ENCODE measurements around the gene CCM2.
"Not testable (repeated sequence)": the region's sequence is repeated elsewhere in the genome, so short reads cannot be mapped to it uniquely, and the experiment has no call there.

The CCM2 gene

DNA sequence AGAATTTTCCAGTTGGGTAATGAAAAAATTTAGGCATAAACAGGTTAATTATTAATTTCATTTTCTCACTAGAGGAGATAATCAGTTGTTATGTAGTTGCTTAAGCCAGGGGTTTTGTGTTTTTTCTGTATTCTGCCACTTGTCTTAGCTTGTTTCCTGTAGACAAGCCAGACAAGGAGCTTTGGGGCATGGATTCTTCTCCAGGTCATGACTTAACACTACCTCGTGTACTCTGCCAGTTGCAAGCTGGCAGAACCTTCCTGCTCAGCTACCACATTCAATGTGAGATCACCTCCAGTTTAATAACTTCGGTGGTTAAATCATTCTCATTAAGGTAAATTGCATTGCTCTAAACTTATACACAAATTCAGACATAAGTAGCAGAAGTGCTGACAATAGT lies 1.8 kb downstream of the CCM2 start:
- no peak for DNase-seq

DNA sequence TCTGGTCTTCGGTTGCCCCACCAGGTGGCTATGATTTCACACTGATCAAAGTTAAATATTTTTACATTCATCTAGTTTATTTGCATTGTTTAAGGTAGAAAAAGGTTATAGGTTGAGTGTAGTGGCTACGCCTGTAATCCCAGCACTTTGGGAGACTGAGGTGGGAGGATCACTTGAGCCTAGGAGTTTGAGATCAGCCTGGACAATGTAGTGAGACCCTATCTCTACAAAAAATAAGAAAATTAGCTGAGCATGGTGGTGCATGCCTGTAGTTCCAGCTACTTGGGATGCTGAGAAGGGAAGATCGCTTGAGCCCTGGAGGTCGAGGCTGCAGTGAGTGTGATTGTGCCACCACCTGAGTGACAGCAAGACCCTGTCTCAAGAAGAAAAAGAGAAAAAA lies 3.8 kb downstream of the CCM2 start:
- DNase-seq, result no peak

DNA sequence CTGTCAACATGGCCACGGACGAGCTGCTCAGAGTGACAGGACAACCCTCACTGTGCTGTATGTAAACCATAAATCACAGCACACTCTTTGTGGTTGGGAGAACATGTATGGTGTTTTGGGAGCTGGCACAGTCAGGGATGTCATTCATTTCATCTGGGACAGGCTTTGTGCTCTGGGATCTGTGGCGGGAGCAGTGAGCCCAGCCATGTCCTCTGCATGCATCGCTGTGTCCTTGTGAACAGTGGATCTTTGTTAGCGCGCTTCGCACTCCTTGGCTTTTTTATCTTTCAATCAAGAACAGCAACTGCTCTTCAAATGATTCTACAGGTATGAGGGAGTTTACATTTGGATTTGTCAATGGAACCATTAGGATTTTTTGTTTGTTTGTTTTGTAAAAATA lies 7.1 kb downstream of the CCM2 start:
- DNase-seq, result no peak

DNA sequence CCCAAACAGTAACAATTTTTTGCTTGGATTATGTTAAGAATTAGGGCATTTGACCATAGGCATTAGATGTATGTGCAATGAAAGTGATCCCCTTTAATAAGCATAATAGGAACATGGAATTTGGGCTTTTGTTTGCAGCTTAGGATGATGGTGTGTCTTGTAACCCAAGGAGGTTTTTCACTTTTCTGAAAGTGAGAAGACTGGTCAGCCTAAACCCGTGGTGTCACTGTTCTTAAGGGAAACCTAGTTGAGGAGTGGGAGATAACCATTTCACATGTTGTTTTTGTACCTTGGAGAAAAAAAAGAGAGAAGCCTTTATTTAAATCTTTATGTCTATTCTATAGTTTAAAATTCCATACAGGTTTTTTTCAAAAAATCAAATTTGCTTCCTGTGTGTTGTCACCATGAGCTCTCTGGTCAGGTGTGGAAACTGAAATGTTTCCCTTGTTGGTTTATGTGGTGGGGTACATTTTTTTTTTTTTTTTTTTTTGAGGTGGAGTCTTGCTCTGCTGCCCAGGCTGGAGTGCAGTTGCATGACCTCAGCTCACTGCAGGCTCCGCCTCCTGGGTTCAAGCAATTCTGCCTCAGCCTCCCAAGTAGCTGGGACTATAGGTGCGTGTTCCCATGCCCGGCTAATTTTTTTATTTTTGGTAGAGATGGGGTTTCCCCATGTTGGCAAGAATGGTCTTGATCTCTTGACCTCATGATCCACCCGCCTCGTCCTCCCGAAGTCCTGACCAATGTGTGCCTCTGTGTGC lies 7.7 kb downstream of the CCM2 start:
- DNase-seq, result no peak

DNA sequence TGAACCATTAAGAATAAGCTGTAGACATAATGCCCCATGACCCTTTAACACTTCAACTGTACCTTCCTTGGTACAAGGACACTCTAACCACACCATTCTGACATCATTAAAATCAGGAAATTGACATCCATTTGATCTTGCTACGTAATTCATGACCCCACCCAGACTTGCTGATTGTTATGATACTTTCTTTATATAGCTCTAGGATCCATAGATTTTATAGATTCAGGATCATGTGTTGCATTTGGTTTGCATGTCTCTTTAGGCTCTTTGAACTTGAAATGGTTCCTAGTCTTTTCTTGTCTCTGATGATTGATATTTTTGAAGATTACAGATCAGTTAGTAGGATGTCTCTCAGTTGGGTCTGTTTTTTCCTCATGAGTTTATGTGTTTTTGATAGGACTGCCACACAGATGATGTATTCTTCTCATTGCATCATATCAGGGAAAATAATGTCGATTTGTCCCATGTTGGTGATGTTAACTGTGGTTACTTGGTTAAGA lies 13.5 kb downstream of the CCM2 start:
- peak in 3 of 6 experiments; percentile 48 to 60 (median 57) for DNase-seq

DNA sequence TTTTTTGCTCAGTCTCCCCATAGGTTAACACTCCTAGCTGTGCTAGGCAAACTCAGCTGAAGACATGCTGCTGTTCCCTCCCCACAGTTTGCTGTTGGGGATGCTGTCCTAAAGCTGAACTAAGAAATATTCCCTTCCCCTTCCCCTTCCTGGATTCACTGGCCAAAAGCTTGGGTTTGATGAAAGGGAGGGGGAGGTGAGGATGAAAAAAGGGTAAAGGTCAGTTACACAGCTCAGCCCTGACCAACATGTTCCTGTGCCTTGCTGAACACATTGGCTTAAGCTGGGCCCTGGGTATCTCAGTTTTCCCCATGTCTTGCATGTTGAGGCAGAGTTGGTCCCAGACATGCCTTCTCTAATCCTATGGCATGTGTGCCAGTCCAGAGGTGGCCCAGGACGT lies 15.3 kb downstream of the CCM2 start:
- DNase-seq, result no peak

DNA sequence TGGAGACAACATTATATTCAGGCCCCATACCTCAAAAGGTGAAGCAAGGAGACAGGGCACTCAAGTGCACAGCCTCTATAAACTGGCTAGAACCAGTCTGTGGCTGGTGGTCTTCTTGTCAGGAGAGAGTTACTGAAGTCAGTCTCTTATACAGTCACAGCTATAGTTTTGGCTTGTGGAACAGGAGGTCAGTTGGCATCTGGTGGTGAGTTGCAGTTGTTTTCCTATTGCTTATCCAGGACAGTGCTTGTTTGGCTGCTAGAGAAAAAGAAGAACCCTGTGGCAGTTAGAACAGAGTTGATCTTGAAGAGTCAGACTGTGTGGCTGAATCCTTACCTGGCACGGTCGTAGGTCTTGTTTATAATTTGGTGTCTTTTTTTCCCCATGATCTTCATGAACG lies 17.3 kb downstream of the CCM2 start:
- no peak for DNase-seq

DNA sequence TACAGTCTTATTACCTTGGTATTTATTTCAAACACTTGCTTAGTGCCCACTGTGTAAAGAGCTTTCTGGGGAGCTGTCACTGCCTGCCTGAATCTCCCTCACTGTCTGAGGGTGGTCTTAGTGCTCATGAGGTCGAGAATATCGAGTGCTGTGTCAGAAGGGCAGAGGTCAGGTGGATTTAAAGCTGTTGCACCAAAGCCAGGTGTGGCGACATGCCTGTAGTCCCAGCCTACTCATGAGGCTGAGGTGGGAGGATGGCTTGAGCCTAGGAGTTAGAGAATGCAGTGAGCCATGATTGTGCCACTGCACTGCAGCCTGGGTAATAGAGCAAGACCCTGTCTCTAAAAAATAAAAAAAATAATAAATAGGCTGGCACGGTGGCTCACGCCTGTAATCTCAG lies 20.9 kb downstream of the CCM2 start:
- no peak for DNase-seq

DNA sequence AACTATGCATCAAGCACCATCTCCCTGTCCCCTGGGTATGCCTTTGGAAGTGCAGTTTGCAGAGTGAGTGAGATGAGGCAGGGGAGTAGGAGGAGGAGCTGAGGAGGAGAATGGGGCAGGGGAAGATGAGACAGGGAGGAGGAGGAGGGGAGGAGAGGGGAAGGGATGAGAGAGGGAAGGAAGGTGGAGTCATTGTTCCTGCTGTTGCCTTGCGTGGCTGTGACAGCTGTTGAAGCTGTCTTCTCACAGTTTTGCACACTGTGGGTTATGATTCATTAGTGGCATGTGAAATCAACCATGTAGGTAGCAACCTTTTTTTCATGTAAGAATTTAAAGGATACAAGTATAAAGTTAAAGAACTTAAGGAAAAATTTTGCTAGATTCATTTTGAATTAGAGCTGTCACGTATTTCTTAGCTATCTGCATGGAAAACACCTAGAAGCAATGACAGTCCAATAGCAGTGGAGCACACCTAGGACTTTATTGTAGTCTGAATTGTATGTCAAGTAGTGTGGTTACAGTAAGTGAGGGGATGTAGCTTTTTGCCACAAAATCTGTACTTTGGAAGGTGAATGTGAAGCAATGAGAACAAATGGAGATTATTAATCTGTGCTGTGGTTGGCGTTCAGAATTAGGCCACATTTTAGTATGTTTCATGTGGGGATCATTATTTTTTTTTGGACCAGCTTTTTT lies 21.7 kb downstream of the CCM2 start:
- no peak for DNase-seq

DNA sequence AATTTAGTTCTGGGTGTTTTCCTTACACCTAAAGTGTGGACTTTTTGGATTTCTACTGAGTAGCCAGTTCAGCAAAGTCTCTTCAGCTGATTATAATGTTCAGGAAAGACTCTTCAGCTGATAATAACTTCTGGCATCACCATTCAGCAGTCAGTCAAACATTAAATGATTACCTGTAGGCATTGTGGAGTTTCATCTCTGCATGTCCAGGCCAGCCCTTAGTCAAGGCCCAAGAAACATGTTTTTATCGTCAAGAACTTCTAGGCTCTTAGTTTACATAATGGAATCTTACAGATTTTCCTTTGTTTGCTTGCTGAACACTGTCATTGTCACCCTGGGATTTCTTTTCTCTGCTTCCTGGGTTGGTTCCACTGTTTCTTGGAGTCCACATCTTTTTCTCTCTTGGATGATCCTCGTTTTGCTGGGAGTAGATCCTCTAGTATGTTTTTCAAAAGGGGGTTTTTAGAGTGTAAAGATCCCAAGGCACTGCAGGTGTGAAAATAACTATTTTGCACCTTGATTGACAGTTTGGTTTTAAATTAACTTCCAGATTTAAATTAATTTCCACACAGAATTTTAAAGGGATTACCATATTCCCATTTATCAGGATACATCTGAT lies 24.2 kb downstream of the CCM2 start:
- DNase-seq, result no peak

DNA sequence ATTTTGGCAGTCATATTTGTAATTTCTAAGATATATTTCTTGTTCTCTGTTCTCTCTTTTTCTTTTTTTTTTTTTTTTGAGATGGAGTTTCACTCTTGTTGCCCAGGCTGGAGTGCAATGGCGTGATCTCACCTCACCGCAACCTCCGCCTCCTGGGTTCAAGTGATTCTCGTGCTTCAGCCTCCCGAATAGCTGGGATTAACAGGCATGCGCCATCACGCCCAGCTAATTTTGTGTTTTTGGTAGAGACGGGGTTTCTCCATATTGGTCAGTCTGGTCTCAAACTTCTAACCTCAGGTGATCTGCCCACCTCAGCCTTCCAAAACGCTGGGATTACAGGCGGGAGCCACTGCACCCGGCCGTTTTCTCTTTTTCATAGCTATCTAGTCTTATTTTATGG lies 25.5 kb downstream of the CCM2 start:
- DNase-seq, result not testable (repeated sequence)

DNA sequence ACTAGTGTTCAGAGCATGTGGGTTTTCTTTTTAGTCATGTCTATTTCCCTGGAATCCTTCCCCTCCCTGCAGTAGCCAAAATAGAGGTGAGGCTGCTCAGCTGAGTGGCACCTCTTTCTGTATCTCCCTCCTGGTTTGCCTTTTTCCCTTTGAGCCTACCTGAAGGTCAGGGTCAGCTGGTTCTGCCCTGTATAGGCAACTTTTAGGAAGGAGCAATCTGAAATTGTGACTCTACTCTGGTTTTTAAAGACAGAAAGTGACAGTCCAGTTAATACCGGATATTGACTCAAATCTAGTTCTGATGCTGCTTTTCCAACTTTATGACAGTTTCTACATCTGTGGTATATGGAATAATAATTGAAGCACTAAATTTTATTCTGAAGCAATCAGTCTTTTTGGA lies 26.0 kb downstream of the CCM2 start:
- DNase-seq, result no peak

DNA sequence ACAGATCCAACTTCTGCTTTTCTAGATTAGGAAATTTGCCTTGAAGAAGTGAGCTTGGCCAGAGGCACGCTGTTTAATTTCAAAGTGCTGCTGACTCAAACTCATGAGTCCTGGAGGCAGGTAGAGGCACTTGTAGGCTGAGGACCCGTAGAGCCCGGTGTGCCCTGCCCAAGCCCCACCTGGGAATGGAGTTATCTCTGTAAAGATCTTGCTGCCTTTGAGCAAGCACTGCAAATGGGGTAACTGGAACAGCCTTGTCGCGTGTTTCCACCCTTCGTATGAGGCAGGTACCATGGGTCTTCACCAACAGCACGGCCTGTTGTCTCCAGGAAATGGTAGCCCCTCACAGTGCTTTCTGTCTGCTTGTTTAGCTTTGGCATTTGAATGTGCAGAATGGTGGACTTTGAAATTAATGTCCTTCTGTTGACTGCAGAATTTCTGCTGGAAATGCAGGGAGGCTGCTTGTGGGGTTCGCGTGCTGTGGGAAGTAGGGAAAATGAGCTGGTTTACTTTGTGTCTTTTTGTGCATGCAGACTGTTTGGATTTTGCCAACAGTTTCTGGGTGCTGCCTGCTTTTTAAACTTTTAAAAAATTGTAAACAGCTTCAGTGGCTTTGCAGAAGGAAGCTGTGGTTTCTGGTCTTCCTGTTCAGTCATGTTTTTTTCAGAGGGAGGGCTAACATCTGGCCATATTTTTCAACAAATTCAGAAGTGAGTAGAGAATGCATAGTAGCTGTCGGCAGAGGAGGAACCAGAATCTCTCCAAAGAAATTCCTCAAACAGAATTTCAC lies 27.2 kb downstream of the CCM2 start:
- peak; percentile 14 to 70 (median 42) for DNase-seq

DNA sequence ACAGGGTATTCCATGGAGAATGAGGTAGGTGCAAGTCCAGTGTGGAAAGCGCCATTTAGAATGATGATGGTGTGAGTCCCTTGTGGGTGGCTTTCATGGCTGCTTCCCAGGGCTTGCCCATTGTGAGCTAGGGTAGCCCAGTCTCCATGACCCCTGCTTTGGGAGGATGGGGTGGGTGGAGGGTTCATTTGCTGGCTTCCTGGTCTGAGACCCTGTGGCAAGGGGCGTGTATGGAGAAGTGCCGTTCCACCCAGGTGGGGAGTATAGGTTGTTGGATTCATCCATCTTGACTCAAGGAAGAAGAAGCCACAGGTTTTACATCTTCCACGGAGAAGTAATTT lies 27.7 kb downstream of the CCM2 start:
- no peak for DNase-seq

DNA sequence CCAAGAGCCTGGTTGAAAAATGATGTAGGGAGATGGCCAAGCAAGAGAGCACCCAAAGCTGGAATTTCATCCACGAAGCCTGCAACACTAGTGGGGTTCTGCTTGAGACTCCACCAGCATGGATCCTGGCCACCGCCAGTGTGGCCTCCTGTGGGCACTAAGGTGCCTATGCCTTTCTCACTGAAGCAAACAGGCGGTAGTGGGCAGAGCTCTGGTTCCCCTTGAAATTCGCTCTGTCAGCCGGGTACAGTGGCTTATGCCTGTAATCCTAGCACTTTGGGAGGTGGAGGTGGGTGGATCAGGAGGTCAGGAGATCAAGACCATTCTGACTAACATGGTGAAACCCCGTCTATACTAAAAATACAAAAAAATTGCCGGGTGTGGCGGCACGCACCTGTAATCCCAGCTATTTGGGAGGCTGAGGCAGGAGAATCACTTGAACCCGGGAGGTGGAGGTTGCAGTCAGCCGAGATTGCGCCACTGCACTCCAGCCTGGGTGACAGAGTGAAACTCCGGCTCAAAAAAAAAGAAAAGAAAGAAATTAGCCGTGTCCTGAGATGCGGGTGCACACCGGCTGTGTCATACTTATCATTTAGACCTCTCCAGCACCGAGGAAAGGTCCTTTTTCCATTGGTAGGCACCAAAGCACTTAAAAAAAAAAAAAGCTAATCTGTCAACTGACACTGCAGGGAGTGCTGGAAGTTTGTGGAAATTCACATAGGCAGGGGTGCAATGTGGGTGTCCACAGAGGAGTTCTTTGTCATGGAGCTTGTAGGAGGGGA lies 28.3 kb downstream of the CCM2 start:
- peak in 1 of 6 experiments; percentile 19 for DNase-seq

DNA sequence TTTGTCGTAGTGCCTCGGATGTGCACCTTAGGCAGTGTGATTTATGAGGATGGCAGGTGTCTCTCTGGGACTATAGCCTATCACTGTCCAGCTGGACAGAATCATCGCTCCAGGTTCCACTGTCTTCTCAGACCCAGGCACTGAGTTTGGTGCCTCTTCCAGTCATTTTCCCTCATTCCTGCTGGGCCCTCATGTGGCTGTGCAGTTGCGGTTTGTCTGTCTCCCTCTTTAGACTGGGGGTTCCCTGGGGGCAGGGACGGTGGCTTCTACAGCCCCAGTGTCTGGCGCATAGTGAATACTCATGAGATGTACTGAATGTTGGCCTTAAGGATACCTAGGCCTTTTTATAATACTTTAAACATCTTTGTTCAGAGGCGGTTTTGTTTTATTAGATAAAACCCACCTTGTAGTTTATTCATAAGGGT lies 28.9 kb downstream of the CCM2 start:
- DNase-seq, result no peak

DNA sequence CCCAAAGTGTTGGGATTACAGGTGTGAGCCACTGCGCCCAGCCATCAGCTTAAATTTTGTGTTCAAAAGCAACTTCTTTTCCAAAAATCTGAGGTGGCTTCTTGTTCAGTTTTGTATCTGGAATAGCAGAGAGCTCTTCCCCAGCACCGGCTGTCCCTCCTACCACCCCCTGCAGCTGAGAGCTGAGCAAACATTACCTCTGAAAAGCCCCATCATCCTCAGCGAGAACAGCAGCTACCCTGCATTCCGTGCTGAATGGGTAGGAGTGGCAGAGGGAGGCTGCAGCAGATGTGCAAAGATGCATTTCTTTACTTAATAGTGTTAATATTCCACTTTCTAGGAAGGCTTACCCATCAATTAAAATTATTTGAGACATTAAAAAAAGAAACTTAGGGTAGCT lies 31.8 kb downstream of the CCM2 start:
- DNase-seq, result no peak

DNA sequence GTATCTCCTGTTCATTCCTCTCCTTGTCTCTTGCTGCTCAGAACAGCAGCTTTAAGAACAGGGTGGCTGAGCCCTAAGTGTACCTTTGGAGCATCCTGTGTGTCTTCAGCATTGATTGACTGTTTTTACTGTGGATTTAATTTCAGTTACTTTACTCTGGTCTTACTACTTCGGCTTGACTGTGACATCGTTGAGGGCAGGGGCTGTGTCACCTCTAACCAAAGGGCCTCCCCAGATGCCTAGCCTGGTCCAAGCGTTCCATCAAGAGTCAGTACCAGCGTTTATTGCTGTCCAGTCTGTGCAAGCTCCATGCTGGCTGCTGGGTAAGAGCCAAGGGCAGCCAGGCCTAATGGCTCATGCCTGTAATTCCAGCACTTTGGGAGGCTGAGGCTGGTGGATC lies 32.4 kb downstream of the CCM2 start:
- DNase-seq, result no peak

DNA sequence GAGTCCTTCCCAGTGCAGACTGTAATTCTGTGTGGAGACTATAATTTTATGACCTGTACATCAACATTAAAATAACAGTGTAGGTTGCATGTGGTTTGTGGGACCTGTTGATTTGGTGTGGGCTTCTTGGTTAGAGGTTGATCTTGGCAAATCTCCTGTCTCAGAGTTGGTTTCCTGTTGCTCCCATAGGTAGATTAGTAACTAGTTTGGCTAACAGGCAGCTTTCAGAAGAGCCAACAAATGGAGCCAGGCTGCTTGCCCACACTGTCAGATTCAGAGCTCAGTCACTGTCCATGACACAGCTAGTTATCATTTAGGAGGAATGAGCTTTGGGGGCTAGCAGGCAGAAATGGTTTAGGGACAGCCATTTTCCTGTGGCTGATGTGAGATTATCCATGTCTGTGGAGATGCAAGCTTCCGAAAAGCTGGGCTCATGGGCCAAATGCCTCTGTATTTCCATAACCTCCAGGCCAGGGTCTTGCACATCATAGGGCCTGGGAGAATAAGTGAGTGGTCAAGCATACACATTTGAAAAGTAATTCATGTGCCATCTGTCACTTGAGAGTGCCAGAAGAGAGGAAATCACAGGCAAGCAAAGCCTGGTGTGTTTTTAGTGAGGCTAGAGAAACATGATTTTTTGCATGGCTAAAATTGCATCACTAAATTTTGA lies 33.4 kb downstream of the CCM2 start:
- no peak for DNase-seq

DNA sequence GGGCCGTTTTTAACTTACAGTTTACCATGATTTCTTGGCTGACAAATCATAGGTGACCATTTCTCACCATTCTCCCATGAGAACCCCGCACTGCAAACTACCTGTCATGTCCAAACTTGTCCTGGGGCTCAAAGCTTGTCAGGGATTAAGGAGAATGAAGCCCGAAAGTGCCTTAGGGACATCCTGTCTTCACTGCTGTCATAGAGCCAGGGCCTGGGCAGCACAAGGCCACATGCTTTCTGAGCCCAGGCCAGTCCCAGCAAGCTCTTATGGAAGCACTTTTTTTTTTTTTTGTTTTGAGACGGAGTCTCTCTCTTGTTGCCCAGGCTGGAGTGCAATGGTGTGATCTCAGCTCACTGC lies 33.9 kb downstream of the CCM2 start:
- no peak for DNase-seq

DNA sequence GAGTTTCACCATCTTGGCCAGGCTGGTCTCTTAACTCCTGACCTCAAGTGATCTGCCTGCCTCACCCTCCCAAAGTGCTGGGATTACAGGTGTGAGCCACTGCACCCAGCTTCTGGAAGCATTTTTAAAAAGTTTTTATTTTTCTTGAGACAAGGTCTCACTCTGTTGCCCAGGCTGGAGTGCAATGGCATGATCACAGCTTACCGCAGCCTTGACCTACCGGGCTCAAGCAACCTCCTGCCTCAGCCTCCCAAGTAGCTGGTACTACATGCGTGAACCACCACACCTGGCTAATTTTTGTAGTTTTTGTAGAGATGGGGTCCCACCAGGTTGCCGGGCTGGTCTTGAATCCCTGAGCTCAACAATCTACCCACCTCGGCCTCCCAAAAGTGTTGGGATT lies 34.7 kb downstream of the CCM2 start:
- not testable (repeated sequence) for DNase-seq

DNA sequence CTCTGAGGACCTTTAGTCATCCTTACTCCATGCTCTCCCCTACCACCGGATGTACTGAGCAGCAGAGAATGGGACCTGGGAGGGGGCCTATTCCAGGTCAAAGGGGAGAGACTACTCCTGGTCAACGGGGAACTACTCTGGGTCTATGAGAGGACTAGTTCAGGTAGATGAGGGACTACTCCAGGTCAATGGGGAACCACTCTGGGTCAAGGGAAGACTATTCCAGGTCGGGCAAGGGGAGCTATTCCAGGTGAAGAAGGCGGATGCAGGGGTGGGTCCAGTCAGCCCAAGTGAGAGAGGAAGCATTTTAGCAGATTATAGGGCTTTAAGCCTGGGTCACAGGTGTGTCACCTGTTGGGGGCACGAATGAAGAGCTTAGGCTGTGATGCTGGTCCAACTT lies 35.4 kb downstream of the CCM2 start:
- no peak for DNase-seq

All from stimulated activated naive CD4-positive, alpha-beta T cell (primary cell).